CD14-positive monocyte (primary cell): ENCODE measurements around the gene RNF213. TPM values are rescaled to one million over a fixed set of nuclear protein-coding genes. Genes with fewer than 3 reads are reported as not detected.

Source experiments
- DNase-seq, 3 donors: peaks; one replicate each; pipeline ENCODE4 v3.0.0-alpha.2; 2011 to 2022
- H2AFZ ChIP-seq: 2 replicates; pipeline ENCODE4 v1.6.0; 2012; ENCODE audit warnings: mild to moderate bottlenecking, low read depth, low read length, inconsistent platforms; ENCODE audit not compliant: insufficient read depth, poor library complexity, severe bottlenecking
- H3K27ac ChIP-seq, 2 donors: 1 replicate in 1 of 2; 2 replicates in 1 of 2; pipeline ENCODE4 v1.5.1; 2012 to 2013; ENCODE audit warnings: low read length in 2 of 2, control low read depth in 1 of 2, inconsistent platforms in 1 of 2, low read depth in 1 of 2, mild to moderate bottlenecking in 1 of 2
- H3K27me3 ChIP-seq, 2 donors: one replicate each; pipeline versions ENCODE4 v1.6.0 to v1.6.1; 2011 to 2013; ENCODE audit warnings: low read length in 2 of 2; ENCODE audit not compliant: control insufficient read depth in 2 of 2, insufficient read depth in 2 of 2
- H3K36me3 ChIP-seq, 2 donors: replicated peaks in 1 of 2; 1 replicate in 1 of 2; 2 replicates in 1 of 2; pipeline versions ENCODE4 v1.5.1 to v1.6.1; 2012 to 2013; ENCODE audit warnings: low read length in 2 of 2, control low read depth in 1 of 2, inconsistent platforms in 1 of 2, mild to moderate bottlenecking in 1 of 2; ENCODE audit not compliant: insufficient read depth in 2 of 2, control insufficient read depth in 1 of 2
- H3K4me1 ChIP-seq, 2 donors: 1 replicate in 1 of 2; 2 replicates in 1 of 2; pipeline versions ENCODE4 v1.5.1 to v1.6.1; 2012 to 2013; ENCODE audit warnings: low read length in 2 of 2, control low read depth in 1 of 2, inconsistent platforms in 1 of 2, mild to moderate bottlenecking in 1 of 2, moderate library complexity in 1 of 2; ENCODE audit not compliant: insufficient read depth in 2 of 2, control insufficient read depth in 1 of 2
- H3K4me2 ChIP-seq: replicated peaks from 2 replicates; pipeline ENCODE3; 2012; ENCODE audit warnings: low read length, moderate library complexity, mild to moderate bottlenecking; ENCODE audit not compliant: poor library complexity, severe bottlenecking; ENCODE audit errors: extremely low read depth
- H3K4me3 ChIP-seq, 3 experiments: fragments of 200-600 bp in 1 of 3; sonication (generic) in 1 of 3; replicated peaks in 1 of 3; 1 replicate in 2 of 3; 2 replicates in 1 of 3; pipeline ENCODE4 v1.5.1; 2011 to 2013; ENCODE audit warnings: low read length in 3 of 3, mild to moderate bottlenecking in 3 of 3, control low read depth in 2 of 3, low read depth in 2 of 3, inconsistent platforms in 1 of 3, moderate library complexity in 1 of 3
- H3K79me2 ChIP-seq: 2 replicates; pipeline ENCODE4 v1.6.0; 2012; ENCODE audit warnings: mild to moderate bottlenecking, control low read depth, inconsistent platforms, low read length, moderate library complexity; ENCODE audit not compliant: insufficient read depth
- H3K9ac ChIP-seq: 2 replicates; pipeline ENCODE4 v1.6.0; 2017; ENCODE audit warnings: low read length, mild to moderate bottlenecking; ENCODE audit not compliant: insufficient read depth, poor library complexity, severe bottlenecking
- H3K9me3 ChIP-seq, 2 donors: replicated peaks in 1 of 2; 1 replicate in 1 of 2; 2 replicates in 1 of 2; pipeline versions ENCODE4 v1.5.1 to v1.6.1; 2012 to 2013; ENCODE audit warnings: low read length in 2 of 2, control low read depth in 1 of 2; ENCODE audit not compliant: control insufficient read depth in 1 of 2, insufficient read depth in 1 of 2
- H4K20me1 ChIP-seq: 2 replicates; pipeline ENCODE4 v1.6.0; 2012; ENCODE audit warnings: mild to moderate bottlenecking, low read length, control low read depth, moderate library complexity; ENCODE audit not compliant: insufficient read depth
- H3K27ac Mint-ChIP-seq, 7 donors: one replicate each; pipeline ENCODE4 v1.8.0; 2020; ENCODE audit warnings: mild to moderate bottlenecking in 7 of 7, mixed read lengths in 7 of 7, moderate library complexity in 6 of 7, inconsistent platforms in 2 of 7
- H3K27me3 Mint-ChIP-seq, 3 donors: one replicate each; pipeline ENCODE4 v1.8.0; 2021 to 2022; ENCODE audit warnings: low read depth in 3 of 3, mild to moderate bottlenecking in 3 of 3, mixed read lengths in 3 of 3, moderate library complexity in 3 of 3, inconsistent platforms in 1 of 3
- H3K36me3 Mint-ChIP-seq, 2 donors: one replicate each; pipeline ENCODE4 v1.8.0; 2020; ENCODE audit warnings: mixed read lengths in 2 of 2, inconsistent platforms in 1 of 2, mild to moderate bottlenecking in 1 of 2
- H3K4me1 Mint-ChIP-seq: one replicate; pipeline ENCODE4 v1.8.0; 2020; ENCODE audit warnings: mild to moderate bottlenecking, mixed read lengths
- H3K4me3 Mint-ChIP-seq, 2 donors: one replicate each; pipeline ENCODE4 v1.8.0; 2020; ENCODE audit warnings: mild to moderate bottlenecking in 2 of 2, mixed read lengths in 2 of 2, moderate library complexity in 1 of 2
- H3K9me3 Mint-ChIP-seq, 7 donors: one replicate each; pipeline ENCODE4 v1.8.0; 2020 to 2022; ENCODE audit warnings: mixed read lengths in 7 of 7, mild to moderate bottlenecking in 6 of 7, moderate library complexity in 6 of 7, inconsistent platforms in 2 of 7
- WGBS: methylation state at CpG from one replicate; pipeline ENCODE4 v1.1.5; 2013; ENCODE audit warnings: missing lambda C conversion rate; ENCODE audit not compliant: insufficient coverage; 5-methylcytosine and 5-hydroxymethylcytosine counted together
- intact Hi-C, 2 donors: fragments of 100-400 bp; cut with micrococcal nuclease; formaldehyde crosslinking; loops; one replicate each; pipeline versions ENCODE4 v1.15.0 to v1.15.1; 2023
- polyA plus RNA-seq, 3 donors: library from polyadenylated mRNA; depleted of rRNA in 1 of 3; unstranded in 2 of 3; stranded (reverse) in 1 of 3; fragments of 300-500 nt in 2 of 3; fragments of >200 nt in 1 of 3; fragmentation: Illumina TruSeq in 2 of 3; gene quantifications; 1 replicate in 2 of 3; 2 replicates in 1 of 3; pipeline ENCODE4 v1.2.3, GENCODE V29; 2012 to 2021
- TF ChIP-seq, protein P1 (sequence below): fragments of 200-600 bp; IDR thresholded peaks from one replicate; pipeline ENCODE4 v1.8.0; 2022; ENCODE audit warnings: antibody characterized with exemption, mild to moderate bottlenecking

Gene RNF213
- polyA plus RNA-seq, 3 donors, result 10.3 to 196 (median 18.1) TPM

DNA sequence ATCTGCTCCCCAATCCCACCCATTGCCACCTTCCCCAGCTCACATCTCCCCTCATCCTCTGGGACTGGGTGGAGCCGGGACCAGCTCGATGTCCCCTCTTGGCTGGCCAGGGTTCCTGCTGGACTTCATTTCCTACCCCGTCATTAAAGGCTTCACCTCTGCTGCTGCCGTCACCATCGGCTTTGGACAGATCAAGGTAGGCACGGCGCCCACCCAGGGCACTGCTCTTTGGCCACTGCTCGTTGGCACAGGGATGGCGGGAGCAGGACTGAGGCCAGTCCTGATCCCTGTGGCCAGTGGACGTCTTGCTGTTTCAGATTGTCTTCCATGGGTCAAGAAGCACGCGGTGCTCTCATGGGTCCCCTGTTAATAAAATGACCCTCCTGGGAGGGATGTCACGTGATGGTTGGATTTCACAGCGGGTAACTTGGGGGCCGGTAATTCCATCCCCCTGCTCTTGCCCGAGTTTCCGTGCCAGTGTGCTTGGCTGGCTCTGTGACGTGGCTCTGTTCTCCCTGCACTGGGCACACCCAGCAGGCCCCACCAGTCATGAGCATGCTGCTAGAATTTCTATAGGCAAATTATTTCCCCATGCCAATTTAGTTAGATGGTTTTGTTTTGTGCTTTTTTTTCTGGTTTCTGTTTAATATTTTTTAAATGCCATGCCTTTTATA is 37.4 kb upstream of the RNF213 start:
- H3K36me3 ChIP-seq, result peaks cover 1 to 4% of the 10 kb centered on the region in 2 donors
- H3K36me3 Mint-ChIP-seq, result peaks cover 17 to 25% of the 10 kb centered on the region in 2 donors
- no peak overlapping the region for H3K4me2 ChIP-seq
- H3K4me3 Mint-ChIP-seq, result peak overlapping the region; percentile 50 to 71
- peaks cover 33 to 61% (median 33%) of the 10 kb centered on the region in 3 donors for H3K27me3 Mint-ChIP-seq
- peaks cover 15 to 20% of the 10 kb centered on the region in 2 donors for H3K4me1 ChIP-seq
- no peaks in the 10 kb centered on the region for H3K9me3 ChIP-seq
- H3K9ac ChIP-seq, result no peak overlapping the region
- H2AFZ ChIP-seq, result no peak overlapping the region
- no peak for DNase-seq
- H3K27ac ChIP-seq, result no peak overlapping the region
- peaks cover 13% of the 10 kb centered on the region for H4K20me1 ChIP-seq
- intact Hi-C loops, result loop anchor here (5.0 kb wide), 1 partner anchor 39 kb away; the partner anchor contains the start of gene RNF213 (in 2 of the 2)
- peaks cover 14% of the 10 kb centered on the region for H3K4me1 Mint-ChIP-seq
- H3K27ac Mint-ChIP-seq, result no peak overlapping the region
- 96% methylated on average over 18 of the region's 18 CpGs for WGBS
- TF ChIP-seq, protein P1, sequence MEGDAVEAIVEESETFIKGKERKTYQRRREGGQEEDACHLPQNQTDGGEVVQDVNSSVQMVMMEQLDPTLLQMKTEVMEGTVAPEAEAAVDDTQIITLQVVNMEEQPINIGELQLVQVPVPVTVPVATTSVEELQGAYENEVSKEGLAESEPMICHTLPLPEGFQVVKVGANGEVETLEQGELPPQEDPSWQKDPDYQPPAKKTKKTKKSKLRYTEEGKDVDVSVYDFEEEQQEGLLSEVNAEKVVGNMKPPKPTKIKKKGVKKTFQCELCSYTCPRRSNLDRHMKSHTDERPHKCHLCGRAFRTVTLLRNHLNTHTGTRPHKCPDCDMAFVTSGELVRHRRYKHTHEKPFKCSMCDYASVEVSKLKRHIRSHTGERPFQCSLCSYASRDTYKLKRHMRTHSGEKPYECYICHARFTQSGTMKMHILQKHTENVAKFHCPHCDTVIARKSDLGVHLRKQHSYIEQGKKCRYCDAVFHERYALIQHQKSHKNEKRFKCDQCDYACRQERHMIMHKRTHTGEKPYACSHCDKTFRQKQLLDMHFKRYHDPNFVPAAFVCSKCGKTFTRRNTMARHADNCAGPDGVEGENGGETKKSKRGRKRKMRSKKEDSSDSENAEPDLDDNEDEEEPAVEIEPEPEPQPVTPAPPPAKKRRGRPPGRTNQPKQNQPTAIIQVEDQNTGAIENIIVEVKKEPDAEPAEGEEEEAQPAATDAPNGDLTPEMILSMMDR, result no peak
- peaks cover 0 to 5% (median 0%) of the 10 kb centered on the region in 7 donors for H3K9me3 Mint-ChIP-seq
- peaks cover 15% of the 10 kb centered on the region for H3K79me2 ChIP-seq
- H3K4me3 ChIP-seq, result no peak overlapping the region
- H3K27me3 ChIP-seq, result peaks cover 3 to 28% of the 10 kb centered on the region in 2 donors

DNA sequence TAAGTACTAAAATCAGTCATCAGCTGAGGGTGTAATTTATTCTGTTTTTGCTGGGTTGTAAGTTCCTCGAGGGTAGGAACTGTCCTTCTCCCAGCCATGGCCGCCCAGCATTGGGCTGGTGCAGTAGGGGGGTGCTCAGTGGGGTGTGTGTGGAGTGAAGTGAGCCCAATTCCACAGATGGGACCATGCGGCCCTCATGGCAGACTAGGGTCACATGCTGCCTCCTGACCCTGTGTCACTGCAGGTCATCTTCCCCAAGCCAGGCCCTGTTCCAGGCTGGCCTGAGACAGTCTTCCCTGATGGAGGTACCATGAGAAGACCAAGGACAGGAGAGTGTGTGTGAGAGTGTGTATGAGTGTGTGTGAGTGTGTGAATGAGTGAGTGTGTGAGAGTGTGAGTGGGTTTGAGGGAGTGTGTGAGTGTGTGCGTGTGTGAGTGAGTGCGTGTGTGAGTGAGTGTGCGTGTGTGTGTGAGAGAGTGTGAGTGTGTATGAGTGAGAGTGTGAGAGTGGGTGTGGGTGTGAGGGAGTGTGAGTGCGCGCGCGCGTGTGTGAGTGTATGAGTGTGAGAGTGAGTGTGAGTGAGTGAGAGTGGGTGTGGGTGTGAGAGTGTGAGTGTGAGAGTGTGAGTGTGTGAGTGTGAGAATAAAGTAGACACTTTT is 36.7 kb upstream of the RNF213 start:
- Histone ChIP-seq H3K4me2 (no peak overlapping the region), H4K20me1 (peaks cover 6% of the 10 kb centered on the region), H2AFZ (no peak overlapping the region), H3K27ac (no peak overlapping the region), H3K27me3 (peaks cover 3 to 28% of the 10 kb centered on the region in 2 donors), H3K4me3 (no peak overlapping the region), H3K9me3 (no peaks in the 10 kb centered on the region), H3K79me2 (peaks cover 8% of the 10 kb centered on the region), H3K9ac (no peak overlapping the region), H3K4me1 (peaks cover 8 to 14% of the 10 kb centered on the region in 2 donors), H3K36me3 (no peaks in the 10 kb centered on the region)
- intact Hi-C loops, result loop anchor here (5.0 kb wide), 1 partner anchor 38 kb away; the partner anchor contains the start of gene RNF213 (in 2 of the 2)
- Mint-ChIP-seq H3K4me3 (peak overlapping the region in 1 of 2 donors; percentile 47), H3K27ac (no peak overlapping the region), H3K27me3 (peaks cover 37 to 60% (median 39%) of the 10 kb centered on the region in 3 donors), H3K4me1 (peaks cover 7% of the 10 kb centered on the region), H3K36me3 (peaks cover 11 to 20% of the 10 kb centered on the region in 2 donors), H3K9me3 (peaks cover 0 to 5% (median 0%) of the 10 kb centered on the region in 7 donors)
- TF ChIP-seq, protein P1, result no peak
- 83% methylated on average over 10 of the region's 11 CpGs for WGBS
- DNase-seq, result no peak
